ENCODE data around the gene CCDC142.
A peak's percentile ranks its signal among the peaks of the same experiment; 100 is the strongest.

Gene CCDC142

GRCh38 chr2:74482801-74483674, at the start of gene CCDC142, which contains the start of gene TTC31:
Gene CCDC142, minus strand, starts transcription at chr2:74482998. Its CDS starts 161 bp downstream, at chr2:74482837.
Gene TTC31, plus strand, starts transcription at chr2:74483081. Its CDS starts 15 bp downstream, at chr2:74483096.
- FAIRE-seq = peak; percentile 96
- peak; percentile 83 for DNase-seq (ENCODE audit: extremely low spot score, insufficient read length, low read depth)

DNA sequence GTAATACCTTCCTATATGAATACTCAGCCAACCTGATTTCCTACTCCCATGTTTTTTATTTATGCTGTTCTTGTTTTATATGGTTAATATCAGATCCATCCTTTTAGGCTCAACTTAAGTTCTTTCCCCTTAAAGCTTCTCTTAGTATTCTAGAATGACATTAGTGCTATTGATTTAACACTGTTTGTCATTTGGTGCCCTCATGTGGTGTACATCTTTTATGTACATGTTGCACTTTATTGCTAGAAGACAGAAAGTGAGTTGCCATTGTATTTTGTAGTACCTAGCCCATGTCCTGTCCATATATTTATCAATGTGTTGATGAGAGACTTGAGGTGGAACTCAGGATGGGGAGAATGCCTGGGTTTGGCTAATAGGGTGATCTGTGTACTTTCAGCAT, 49.4 kb upstream of the CCDC142 start:
- FAIRE-seq = no peak
- no peak for DNase-seq (ENCODE audit: extremely low spot score, insufficient read length, low read depth)

GRCh38 chr2:74531666-74532065, 48.9 kb upstream of the CCDC142 start:
- DNase-seq (ENCODE audit: extremely low spot score, insufficient read length, low read depth) (no peak), FAIRE-seq (no peak)

DNA sequence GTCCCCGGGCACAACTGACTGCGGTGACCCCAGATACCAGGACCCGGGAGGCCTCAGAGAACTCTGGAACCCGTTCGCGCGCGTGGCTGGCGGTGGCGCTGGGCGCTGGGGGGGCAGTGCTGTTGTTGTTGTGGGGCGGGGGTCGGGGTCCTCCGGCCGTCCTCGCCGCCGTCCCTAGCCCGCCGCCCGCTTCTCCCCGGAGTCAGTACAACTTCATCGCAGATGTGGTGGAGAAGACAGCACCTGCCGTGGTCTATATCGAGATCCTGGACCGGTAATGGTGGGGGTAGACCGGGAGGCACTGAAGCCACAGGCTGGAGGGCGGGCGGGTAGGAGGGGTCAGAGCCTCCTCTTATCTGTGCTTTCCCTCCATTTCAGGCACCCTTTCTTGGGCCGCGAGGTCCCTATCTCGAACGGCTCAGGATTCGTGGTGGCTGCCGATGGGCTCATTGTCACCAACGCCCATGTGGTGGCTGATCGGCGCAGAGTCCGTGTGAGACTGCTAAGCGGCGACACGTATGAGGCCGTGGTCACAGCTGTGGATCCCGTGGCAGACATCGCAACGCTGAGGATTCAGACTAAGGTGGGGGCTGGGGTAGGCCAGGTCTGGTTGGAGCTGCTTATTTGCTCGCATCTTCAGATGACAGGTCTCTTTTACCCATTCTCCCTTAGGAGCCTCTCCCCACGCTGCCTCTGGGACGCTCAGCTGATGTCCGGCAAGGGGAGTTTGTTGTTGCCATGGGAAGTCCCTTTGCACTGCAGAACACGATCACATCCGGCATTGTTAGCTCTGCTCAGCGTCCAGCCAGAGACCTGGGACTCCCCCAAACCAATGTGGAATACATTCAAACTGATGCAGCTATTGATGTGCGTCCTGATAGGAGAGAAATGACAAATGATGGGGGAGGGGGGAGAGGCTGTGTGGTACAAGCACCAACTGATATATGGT, 47.7 kb upstream of the CCDC142 start:
- DNase-seq (ENCODE audit: extremely low spot score, insufficient read length, low read depth) (no peak), FAIRE-seq (peak; percentile 86)

DNA sequence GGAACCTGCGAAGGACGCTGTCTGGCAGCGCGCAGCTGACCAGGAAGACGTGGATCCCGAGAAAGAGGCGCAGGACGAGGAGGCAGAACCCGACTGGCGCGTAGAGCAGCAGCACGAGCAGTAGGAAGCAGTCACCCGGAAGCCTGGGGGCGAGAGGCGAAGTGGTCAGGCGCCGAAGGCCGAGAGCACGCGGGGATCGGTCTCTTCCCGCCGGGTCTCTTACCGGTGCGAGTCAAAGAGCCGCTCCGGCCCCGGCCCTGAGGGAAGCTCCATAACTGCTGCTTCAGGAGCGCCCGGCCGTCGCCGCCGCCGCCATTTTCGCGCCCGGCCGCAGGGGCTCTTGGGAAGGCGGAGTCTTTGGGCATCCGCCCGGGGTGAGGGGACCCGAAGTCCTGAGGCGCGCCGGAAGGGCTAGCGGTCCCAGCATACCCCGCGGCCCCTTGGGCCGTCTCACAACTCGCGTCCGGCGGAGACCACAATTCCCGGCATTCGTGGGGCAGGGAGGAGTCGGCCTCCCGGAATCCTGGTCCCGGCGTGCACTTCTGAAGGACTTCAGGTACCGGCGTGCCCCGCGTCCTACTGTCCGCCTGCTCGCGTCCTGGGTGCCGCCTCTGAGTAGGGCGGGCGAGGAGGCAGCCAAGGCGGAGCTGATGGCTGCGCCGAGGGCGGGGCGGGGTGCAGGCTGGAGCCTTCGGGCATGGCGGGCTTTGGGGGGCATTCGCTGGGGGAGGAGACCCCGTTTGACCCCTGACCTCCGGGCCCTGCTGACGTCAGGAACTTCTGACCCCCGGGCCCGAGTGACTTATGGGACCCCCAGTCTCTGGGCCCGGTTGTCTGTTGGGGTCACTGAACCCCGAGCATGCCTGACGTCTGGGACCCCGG, 46.8 kb upstream of the CCDC142 start, which contains the start of the genes AUP1 and HTRA2:
Gene AUP1, minus strand, starts transcription at position 350 of the 882 bp plus-strand sequence. Its CDS starts 77 bp downstream, at position 273.
Gene HTRA2, plus strand, starts transcription at position 577 of the 882 bp plus-strand sequence. Its CDS starts 74 bp downstream, at position 651.
- DNase-seq (ENCODE audit: extremely low spot score, insufficient read length, low read depth) = peak; percentile 99
- FAIRE-seq = peak; percentile 96

DNA sequence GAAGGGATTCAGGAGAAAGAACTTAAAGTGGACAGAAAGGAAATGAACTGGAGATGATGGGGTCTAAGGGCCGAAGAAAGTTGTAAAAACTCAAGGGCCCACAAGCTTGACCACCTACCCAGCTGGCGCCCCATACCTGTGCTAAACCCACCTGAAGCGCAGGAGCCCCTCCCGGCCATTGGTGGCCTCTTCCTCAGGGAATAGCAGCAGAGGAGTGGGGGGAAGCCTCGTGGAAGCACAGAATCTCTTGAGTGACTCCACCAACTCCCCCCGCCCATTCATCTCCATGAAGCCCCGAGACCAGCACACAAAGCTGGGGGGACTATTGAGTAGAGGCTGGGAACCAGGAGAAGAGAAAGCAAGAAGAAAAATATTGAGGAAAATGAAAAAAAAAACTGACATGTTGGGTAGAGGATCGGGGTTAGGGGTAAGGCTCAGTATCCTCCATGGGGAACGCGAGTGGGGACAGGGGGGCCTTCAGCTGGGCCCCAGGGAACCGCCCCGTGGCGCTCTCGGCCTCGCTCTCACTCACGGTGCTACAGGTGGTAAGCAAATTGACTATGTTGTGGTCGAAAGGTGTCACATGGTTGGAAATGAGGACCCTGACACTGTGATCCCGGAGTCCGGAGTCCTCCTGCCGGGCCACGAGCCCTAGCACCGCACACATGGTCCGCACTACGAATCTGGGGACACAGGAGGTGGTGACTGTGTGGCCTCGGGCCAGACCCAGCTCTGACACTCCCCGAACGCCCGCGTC, 46.0 kb upstream of the CCDC142 start:
- no peak for DNase-seq (ENCODE audit: extremely low spot score, insufficient read length, low read depth)
- FAIRE-seq = no peak

GRCh38 chr2:74527741-74528140, 44.9 kb upstream of the CCDC142 start:
- FAIRE-seq (no peak), DNase-seq (ENCODE audit: extremely low spot score, insufficient read length, low read depth) (no peak)

- no peak for DNase-seq (ENCODE audit: extremely low spot score, insufficient read length, low read depth)
- FAIRE-seq = no peak
Measured at GRCh38 chr2:74526649-74527230, 43.9 kb upstream of the CCDC142 start.

GRCh38 chr2:74525717-74526648, 43.2 kb upstream of the CCDC142 start, which contains the start of gene DQX1:
Gene DQX1, minus strand, starts transcription at chr2:74526231. Its CDS starts 502 bp downstream, at chr2:74525729.
- FAIRE-seq = peak; percentile 81
- DNase-seq (ENCODE audit: extremely low spot score, insufficient read length, low read depth) = no peak

DNA sequence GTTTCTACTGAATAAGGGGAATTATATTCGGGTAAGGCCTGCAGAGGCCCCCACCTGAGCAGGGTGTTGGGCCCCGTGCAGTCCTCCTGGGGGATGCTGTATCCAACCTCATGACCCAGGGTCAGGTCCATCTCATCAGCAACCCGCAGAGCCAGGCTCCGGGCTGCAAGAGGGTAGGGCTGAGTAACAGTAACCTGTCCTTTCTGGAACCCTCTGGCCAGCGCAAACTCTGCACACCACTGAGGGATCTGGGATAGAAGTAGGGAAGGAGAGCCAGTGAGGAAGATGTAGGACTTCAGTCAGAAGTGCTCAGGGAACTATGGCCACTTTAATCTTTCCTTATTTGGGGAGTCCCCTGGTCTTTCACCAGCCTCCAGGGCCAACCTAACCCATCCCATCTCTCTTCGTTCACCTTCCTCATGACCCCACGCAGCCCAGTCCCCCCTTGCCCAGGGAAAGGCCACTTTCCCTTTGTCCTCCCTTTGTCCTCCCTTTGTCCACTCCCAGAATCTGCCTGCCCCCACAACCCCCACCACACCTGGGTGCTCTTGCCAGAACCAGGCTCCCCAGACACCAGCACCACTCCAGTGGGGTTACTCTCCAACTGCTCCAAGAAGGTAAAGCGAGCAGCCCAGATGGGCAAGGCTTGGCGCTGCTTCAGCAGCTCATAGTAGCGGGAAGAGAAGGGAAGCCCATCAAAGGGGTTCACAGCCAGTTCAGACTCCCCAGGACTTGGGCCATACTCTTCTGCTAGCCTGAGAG, 42.3 kb upstream of the CCDC142 start:
- FAIRE-seq (no peak), DNase-seq (ENCODE audit: extremely low spot score, insufficient read length, low read depth) (no peak)

DNA sequence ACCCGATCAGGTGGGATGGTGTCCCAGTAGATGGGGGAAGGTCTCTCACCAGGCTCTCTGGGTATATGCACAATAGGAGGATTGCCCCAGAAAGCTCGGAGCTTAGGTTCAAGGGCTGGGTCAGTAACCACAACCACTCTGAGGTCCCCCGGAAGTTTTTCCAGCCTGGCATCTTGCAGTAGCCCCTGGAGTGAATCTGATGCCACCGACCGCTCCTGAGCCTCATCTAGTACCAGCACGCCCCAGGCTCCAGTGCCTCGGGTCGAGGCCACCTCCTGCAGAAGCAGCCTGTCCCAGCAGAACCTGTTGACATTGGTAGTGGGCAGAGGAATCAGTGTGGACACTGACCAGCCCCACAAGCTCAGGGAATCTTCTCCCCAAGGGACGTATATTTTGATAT, 41.2 kb upstream of the CCDC142 start:
- FAIRE-seq (no peak), DNase-seq (ENCODE audit: extremely low spot score, insufficient read length, low read depth) (no peak)

GRCh38 chr2:74522516-74522915, 39.7 kb upstream of the CCDC142 start:
- DNase-seq (ENCODE audit: extremely low spot score, insufficient read length, low read depth) (no peak), FAIRE-seq (no peak)

DNA sequence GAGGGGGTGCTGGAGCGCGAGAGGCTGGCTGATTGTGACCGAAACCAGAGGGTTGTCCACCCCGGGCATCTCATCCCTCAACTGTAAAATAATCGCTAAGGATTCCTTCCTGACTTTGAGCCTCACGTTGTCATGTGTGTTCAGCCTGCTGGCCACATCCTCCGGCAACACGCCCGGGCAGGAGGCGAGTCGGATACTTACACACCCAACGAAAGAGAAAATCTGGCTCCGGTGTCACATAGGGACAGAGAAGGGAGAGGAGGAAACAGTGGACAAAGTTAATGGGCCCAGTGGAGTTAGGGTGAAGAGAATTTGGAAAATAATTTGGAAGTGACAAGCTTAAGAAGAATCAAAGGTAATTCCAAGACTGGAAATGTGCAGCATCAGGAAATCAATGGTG, 33.9 kb upstream of the CCDC142 start:
- DNase-seq (ENCODE audit: extremely low spot score, insufficient read length, low read depth) = no peak
- no peak for FAIRE-seq

- FAIRE-seq = peak; percentile 62
Measured at GRCh38 chr2:74515981-74516633, 33.3 kb upstream of the CCDC142 start.

DNA sequence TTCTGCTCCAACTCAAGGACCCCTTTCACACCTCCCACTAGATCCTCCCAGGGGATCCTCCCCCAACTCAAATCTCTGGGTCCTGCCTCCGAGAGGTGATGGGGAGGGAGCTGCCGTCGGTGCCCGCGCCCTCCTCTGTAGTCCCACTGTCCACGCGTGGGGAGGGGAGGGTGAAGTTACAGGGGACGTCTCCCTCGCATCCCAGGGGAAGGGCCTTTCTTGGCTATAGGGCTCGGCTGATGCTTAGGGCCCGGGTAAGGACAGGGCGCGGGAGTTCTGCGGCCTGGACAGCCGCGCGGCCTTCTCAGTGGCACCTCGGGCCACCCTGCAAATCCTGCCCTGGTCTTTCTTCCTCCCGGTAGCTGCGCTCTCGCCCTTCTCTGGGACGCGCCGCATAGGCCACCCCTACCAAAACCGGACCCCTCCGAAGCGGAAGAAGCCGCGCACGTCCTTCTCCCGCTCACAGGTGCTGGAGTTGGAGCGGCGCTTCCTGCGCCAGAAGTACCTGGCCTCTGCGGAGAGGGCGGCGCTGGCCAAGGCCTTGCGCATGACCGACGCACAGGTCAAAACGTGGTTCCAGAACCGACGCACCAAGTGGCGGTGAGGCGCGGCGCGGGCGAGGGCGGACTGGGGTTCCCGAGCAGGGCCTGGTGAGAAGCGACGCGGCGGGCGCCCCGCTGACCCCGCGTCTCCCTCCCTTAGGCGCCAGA, 32.6 kb upstream of the CCDC142 start:
- DNase-seq (ENCODE audit: extremely low spot score, insufficient read length, low read depth) (no peak), FAIRE-seq (no peak)

More at GRCh38 chr2:74515981-74516633, 33.3 kb upstream of the CCDC142 start:
- no peak for DNase-seq (ENCODE audit: extremely low spot score, insufficient read length, low read depth)

Data from GM18507 (cell line).